ENCODE data around the gene STK32A.

Gene STK32A

GRCh38 chr5:147267082-147267832 lies 32.4 kb downstream of the STK32A start:
- no peak for ATAC-seq

- no peak for ATAC-seq
Measured at GRCh38 chr5:147276497-147276896, 41.7 kb downstream of the STK32A start.

GRCh38 chr5:147286296-147286695 lies 51.5 kb downstream of the STK32A start:
- ATAC-seq = no peak

GRCh38 chr5:147287110-147287509 lies 52.3 kb downstream of the STK32A start:
- ATAC-seq = no peak

- no peak for ATAC-seq
Measured at GRCh38 chr5:147290261-147290660, 55.4 kb downstream of the STK32A start.

GRCh38 chr5:147303251-147303650 lies 68.4 kb downstream of the STK32A start:
- ATAC-seq = no peak

- ATAC-seq = no peak
Measured at GRCh38 chr5:147303976-147304375, 69.2 kb downstream of the STK32A start.

- ATAC-seq = no peak
Measured at GRCh38 chr5:147305147-147305546, 70.3 kb downstream of the STK32A start.

GRCh38 chr5:147306351-147306750 lies 71.5 kb downstream of the STK32A start:
- no peak for ATAC-seq

GRCh38 chr5:147307170-147307569 lies 72.3 kb downstream of the STK32A start:
- no peak for ATAC-seq

- no peak for ATAC-seq
Measured at GRCh38 chr5:147309621-147310020, 74.8 kb downstream of the STK32A start.

GRCh38 chr5:147310059-147310704 lies 75.4 kb downstream of the STK32A start:
- no peak for ATAC-seq

GRCh38 chr5:147317978-147318684 lies 83.3 kb downstream of the STK32A start:
- ATAC-seq = no peak

GRCh38 chr5:147321569-147321968 lies 86.7 kb downstream of the STK32A start:
- ATAC-seq = no peak

- no peak for ATAC-seq
Measured at GRCh38 chr5:147327421-147327820, 92.6 kb downstream of the STK32A start.

GRCh38 chr5:147327905-147328304 lies 93.1 kb downstream of the STK32A start:
- no peak for ATAC-seq

GRCh38 chr5:147332658-147333057 lies 97.8 kb downstream of the STK32A start:
- no peak for ATAC-seq

- no peak for ATAC-seq
Measured at GRCh38 chr5:147336876-147337275, 102.0 kb downstream of the STK32A start.

- ATAC-seq = no peak
Measured at GRCh38 chr5:147339313-147339712, 104.5 kb downstream of the STK32A start.

GRCh38 chr5:147340941-147341340 lies 106.1 kb downstream of the STK32A start:
- ATAC-seq = no peak

- ATAC-seq = no peak
Measured at GRCh38 chr5:147341345-147341744, 106.5 kb downstream of the STK32A start.

GRCh38 chr5:147344861-147345260 lies 110.0 kb downstream of the STK32A start:
- ATAC-seq = no peak

- ATAC-seq = no peak
Measured at GRCh38 chr5:147346006-147346561, 111.3 kb downstream of the STK32A start.

GRCh38 chr5:147348046-147348445 lies 113.2 kb downstream of the STK32A start:
- no peak for ATAC-seq
